HG03520 (cell line): ENCODE results near the gene LRRC75A.
"Not testable (repeated sequence)": the region's sequence is repeated elsewhere in the genome, so short reads cannot be mapped to it uniquely, and the experiment has no call there.

ENCODE experiments used
- ATAC-seq: cut with Tn5 transposase; IDR thresholded peaks from one replicate; pipeline ENCODE4 v1.9.1; 2021; ENCODE audit warnings: mild to moderate bottlenecking, moderate library complexity; ENCODE audit not compliant: unreplicated experiment

The LRRC75A gene

DNA sequence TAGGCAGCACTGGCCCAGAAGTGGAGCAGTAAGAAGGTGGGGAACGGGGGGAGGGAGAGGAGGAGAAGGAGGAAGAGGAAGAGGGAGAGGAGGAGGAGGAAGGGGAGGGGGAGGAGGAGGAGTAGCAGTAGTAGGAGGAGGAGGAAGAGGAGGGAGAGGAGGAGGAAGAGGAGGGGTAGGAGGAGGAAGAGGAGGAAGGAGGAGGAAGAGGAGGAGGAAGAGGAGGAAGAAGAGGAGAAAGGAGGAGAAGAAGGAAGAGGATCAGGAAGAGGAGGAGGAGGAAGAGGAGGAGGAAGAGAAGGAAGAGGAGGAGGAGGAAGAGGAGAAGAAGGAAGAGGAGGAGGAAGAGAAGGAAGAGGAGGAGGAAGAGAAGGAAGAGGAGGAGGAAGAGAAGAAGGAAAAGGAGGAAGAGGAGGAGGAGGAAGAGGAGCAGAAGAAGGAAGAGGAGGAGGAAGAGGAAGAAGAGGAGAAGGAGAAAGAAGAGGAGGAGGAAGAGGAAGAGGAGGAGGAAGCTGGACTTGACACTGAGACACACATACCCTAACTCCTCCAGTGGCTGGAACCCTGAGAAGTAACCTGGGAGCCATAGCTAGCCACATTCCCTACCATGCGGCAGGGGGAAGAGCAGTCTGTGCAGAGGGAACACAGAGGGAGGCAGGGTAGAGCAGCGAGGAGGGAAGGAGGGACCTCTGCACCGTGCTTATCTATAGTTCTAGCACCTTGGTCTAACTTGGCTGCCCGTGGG lies 35.8 kb downstream of the LRRC75A start:
- no peak for ATAC-seq

- ATAC-seq = no peak
Observed at GRCh38 chr17:16453493-16453851, 38.5 kb downstream of the LRRC75A start.

GRCh38 chr17:16452268-16452667 lies 39.7 kb downstream of the LRRC75A start:
- not testable (repeated sequence) for ATAC-seq

DNA sequence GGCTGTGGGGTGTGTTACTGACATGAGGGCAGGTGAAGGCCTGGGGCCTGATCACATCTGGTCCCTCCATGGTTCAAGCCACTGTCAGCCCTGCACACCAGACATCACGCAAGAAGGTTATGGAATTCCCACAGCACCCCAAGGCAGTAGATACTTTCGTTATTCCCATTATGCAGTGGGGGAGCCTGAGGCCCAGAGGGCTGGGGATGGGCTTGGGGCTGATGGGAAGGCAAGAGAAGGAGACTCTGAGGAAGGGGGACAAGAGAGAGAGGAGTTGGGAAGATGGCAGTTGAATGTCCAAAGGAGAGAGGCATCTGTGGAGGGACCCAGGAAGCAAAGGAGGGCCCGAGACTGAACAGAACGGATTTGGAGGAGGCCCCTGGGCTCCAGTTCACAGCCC lies 42.0 kb downstream of the LRRC75A start:
- ATAC-seq = no peak

- ATAC-seq = no peak
Observed at GRCh38 chr17:16449121-16449570, 42.8 kb downstream of the LRRC75A start.

DNA sequence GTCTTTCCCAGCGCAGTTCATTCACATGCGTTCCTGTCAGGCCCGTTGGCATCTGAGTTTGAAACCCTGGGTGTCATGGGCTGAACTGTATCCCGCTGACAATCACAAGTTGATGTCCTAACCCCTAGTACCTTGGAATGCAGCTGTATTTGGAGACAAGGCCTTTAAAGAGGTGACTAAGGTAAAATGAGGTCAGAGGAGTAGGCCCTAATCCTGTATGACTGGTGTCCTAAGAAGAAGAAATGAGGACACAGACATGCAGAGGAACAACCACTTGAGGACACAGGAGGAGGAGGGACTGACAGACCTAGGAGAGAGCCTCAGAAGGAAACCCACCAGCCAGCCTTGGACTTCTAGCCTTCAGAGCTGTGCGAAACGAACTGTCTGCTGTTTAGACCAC lies 43.5 kb downstream of the LRRC75A start:
- no peak for ATAC-seq

DNA sequence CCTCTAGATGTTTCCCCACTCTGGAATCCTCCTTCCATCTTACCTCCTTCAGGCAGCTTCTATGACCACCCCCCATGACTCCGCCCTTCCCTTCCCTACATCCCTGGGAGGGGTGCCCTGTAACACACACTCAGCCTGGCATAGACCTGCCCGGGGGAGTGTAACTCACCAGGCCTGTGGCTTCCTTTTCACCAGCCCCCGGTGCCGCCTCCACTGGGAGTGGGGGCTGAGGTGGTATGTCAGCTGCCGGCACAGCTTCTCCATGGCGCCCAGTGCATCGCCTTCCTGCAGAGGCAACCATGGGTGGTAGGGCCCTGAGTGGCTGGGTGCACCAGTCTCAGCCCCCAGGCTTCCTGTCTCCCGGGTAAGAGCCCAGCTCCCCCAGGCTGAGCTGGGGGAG lies 44.3 kb downstream of the LRRC75A start:
- no peak for ATAC-seq

GRCh38 chr17:16446338-16446983 lies 45.5 kb downstream of the LRRC75A start:
- ATAC-seq = no peak

DNA sequence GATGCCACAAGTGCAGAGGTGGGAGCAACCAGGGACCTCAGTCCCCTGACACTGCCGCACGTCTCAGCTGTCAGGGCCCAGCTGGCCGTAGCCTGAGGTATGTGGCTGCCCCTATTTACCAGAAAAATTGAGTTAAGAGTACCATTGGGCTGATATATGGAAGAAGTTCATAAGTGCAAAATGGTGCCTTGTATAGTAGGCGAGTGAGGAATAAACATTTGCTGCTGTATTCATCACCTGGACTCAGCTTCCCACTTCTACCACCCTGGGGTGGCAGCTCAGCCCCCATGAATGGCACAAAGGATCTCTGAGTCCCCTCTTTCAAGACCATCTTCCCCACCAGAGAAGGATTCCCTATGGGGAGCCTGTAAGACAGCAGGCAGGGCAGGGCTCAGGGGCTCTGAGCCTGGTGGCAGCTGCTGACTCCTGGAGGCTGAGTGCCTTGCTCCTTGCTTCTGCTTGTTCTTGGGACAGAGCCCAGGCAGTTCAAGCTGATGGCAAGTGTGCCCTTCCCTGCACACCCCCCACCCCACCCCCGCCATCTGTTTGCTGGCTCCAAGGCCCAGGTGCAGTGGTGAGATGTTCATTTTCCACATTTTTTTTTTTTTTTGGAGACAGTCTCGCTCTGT lies 47.6 kb downstream of the LRRC75A start:
- ATAC-seq = no peak

DNA sequence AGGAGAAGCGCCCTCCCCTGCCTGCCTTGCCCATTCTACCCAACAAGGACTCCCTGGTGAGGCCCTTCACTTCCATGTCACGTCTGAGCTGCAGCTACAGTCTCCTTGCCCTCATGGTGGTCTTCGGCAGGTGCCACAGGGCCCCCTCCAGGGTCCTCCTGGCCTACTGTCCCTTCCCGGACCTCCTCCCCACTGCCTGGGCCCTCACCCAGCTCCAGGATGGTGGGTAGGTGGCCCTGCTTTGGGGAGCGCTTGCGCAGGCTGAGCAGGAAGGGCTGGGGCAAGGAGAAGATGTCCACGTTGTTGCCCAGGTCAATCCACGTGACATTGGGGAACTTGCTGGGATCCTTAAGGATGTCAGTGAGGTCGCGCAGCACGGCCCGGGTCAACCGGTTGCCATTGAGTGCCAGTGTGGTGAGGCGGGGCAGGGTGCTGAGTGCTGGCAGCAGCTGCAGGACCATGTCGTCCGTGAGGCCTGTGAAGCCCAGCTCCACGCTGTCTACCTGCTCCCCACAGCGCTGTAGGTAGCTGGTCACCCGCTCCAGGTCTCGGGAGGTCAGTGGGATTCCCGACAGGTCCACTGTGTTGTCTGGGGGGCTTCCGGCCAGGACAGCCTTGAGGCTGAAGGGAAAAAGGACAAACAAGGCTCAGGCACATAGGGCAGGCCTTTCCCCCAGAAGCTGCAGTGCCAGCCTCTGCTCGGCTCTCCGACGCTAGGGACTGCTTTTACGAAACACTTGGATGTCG lies 48.3 kb downstream of the LRRC75A start:
- ATAC-seq = no peak

DNA sequence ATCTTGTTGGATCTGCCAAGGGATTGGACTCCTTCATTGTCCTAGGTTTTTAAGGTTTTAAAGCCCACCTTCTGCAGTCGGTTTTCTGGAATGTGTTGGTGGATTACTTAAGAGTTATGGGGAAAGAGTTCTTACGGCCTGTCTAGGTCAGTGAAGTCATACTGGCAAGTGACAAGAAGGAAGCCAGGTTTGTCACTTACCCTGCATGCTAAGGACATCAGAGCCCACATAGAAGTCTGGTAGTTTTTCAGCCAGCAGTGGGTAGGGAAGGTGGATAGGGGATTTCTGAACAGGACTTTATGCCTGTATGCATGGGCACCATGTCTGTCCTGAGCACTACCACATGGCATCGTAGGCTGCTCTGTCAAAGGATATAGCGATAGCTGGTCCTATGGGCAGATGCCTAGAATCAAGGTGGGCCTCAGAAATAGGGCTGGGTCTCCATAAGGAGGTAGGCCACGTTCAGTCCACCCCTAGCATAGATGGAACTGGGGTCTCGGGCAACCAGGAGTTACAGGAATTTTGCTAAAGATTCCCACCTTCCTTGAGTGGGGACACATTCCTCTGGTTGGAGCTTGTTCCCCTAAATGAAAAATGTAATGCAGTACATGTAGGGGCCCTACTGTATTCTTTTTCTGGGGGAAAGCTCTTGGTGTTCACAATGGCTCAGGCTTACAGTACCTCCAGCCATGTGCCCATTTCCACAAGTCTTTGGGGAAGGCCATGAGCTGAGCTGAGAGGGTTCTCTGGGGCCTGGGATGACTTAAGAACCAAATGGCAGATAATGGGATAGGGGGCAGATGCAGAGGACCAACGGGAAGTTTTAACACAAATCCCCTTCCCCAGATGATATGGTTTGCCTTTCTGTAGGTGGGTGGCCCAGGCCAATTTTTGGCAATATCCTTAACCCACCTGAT lies 49.1 kb downstream of the LRRC75A start:
- ATAC-seq = no peak

DNA sequence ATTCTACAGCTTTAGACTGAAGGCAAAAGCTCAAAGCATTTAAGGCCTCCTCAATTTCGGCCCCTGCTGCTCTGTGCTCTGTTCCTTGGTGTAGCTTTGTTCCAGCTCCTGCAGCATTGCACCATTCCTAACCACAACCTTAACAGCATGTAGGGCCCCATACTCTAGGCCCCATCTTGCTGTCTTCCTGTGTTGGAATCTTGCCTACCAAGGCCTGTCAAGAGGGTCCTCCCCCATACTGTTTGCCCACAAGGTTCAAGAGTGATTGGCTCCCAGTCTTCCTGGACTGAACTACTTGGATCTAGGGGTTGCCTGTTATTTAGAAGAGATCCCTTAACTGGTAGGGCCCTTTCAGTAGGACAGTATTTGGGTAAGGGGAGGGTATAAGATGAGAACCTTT lies 49.9 kb downstream of the LRRC75A start:
- ATAC-seq = no peak

GRCh38 chr17:16440901-16441629 lies 50.9 kb downstream of the LRRC75A start:
- ATAC-seq = no peak

GRCh38 chr17:16440354-16440753 lies 51.6 kb downstream of the LRRC75A start:
- ATAC-seq = not testable (repeated sequence)

DNA sequence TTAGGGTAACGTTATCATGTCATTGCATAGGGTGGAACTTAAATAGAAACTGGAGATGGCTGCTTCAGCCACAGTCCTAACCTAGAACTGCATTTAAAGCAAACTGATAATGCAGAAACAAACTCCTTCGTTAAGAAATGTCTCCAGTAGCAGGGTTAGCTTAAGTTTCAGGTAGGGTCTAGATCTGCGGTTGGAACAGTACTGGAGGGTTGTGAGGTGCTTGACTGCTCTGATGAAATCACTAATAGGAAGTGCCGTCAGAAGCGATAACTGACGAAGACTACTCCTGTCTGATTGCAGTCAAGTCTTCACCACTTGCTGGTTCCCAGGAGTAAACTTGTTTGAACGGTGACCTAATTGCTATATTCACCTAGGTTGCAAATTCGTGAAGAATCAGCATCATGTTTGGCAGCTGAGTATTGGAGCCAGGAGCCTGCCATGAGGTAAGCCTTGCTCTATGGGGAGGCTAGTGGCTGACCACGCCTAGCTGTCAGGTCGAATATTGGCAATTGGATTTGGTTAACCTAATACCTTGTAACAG lies 52.1 kb downstream of the LRRC75A start:
- no peak for ATAC-seq

DNA sequence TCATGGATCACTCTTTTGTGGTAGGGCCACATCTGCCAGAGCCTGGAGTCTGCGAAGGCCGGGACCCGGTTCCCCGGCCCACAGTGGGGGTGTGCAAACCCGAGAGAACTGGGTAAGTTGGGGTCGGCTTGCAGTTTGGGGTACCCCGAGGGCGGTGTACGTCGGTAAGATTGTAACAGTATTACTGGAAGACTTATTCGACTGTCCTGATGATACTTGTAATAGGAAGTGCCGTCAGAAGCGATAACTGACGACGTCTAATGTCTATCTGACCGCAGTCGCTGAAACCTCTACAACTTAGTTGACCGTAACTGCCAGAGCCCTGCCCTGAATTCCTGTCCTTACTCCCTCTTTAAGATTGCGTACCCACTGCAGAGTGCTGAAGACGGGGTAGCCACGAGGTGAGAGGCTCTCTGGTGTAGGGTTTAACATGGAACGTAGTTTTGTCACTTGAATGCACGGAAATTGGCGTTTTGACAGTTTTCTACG lies 52.6 kb downstream of the LRRC75A start:
- ATAC-seq = peak; percentile 11

GRCh38 chr17:16438557-16439302 lies 53.3 kb downstream of the LRRC75A start:
- ATAC-seq = peak; percentile 83

GRCh38 chr17:16438173-16438556 lies 53.8 kb downstream of the LRRC75A start:
- peak; percentile 2 for ATAC-seq

DNA sequence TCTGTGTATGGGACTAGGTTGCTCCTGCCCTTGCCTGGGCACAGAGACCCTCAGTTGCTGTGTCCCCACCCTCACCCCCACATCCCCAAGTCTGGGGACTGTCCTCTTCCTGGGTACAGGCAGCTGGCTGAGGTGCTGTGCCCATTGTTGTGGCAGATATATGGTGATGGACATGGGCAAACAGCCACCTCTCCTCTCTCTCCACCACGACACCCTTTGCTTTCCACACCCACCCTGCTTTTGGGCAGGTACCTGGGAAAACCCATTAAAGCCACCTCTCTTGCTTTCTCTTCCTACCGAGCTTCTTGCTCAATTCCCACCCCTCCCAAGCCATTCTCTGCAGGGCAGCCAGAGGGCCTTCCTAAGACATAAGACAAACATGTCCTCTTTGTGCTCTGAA lies 54.9 kb downstream of the LRRC75A start:
- no peak for ATAC-seq
